ENCODE measurements around the gene VAT1L. TPM values are rescaled to one million over a fixed set of nuclear protein-coding genes. Genes with fewer than 3 reads are reported as not detected.
A peak's percentile ranks its signal among the peaks of the same experiment; 100 is the strongest.

The VAT1L gene
- total and polyA plus RNA-seq, 2 experiments from 2014 or later = 11.0 to 24.4 TPM

- H3K9me3 Mint-ChIP-seq = no peaks in the 10 kb centered on the region
- H4K20me1 ChIP-seq (replicated peaks; ENCODE audit: insufficient read depth) = no peaks in the 10 kb centered on the region
- H3K36me3 ChIP-seq (ENCODE audit: insufficient read depth) = no peaks in the 10 kb centered on the region
- H3K27me3 Mint-ChIP-seq (ENCODE audit: insufficient read depth, low read depth, poor library complexity) = peaks cover 6% of the 10 kb centered on the region
- peaks cover 5% of the 10 kb centered on the region; the same call in 1 of the 2 replicates for H3K9me2 ChIP-seq (ENCODE audit: insufficient read depth)
- H2AFZ ChIP-seq = no peak overlapping the region
- H3K27ac ChIP-seq (ENCODE audit: low read depth) = no peak overlapping the region
- no peak overlapping the region for H3K4me3 ChIP-seq
- peak overlapping the region; percentile 4; the same call in 1 of the 2 replicates for H3K4me2 ChIP-seq
- peaks cover 15% of the 10 kb centered on the region for H3K4me1 ChIP-seq (ENCODE audit: insufficient read depth)
- no peak overlapping the region for H3K4me3 Mint-ChIP-seq
- H3K36me3 Mint-ChIP-seq (ENCODE audit: low read depth) = no peaks in the 10 kb centered on the region
- H3K4me1 Mint-ChIP-seq = peaks cover 14% of the 10 kb centered on the region
- H3K27ac Mint-ChIP-seq = no peak overlapping the region
- no peaks in the 10 kb centered on the region for H3F3A ChIP-seq (replicated peaks; ENCODE audit: low read depth)
- DNase-seq (ENCODE audit: low spot score) (peak; percentile 17), ATAC-seq (peak; percentile 39; the same call in 2 of the 3 replicates)
- H3K79me2 ChIP-seq (replicated peaks; ENCODE audit: insufficient read depth) = no peaks in the 10 kb centered on the region
- TF ChIP-seq POLR2AphosphoS5 (IDR thresholded peaks at IDR 0.05; ENCODE audit: low read depth) = no peak
- TF ChIP-seq EZH2phosphoT487 (IDR thresholded peaks at IDR 0.05; ENCODE audit: unreplicated experiment) = no peak
- TF ChIP-seq EZH2 (IDR thresholded peaks at IDR 0.05; ENCODE audit: low read depth, unreplicated experiment) = no peak
- no peak for TF ChIP-seq ZNF462 (CRISPR knock-in tag; IDR thresholded peaks at IDR 0.05)
- TF ChIP-seq NANOG (IDR thresholded peaks at IDR 0.05; ENCODE audit: borderline replicate concordance) = no peak
- no peak for TF ChIP-seq CREB1 (CRISPR knock-in tag; IDR thresholded peaks at IDR 0.05; ENCODE audit: low read depth)
- TF ChIP-seq JUNB (IDR thresholded peaks at IDR 0.05; ENCODE audit: unreplicated experiment) = no peak
- H3K27me3 ChIP-seq (ENCODE audit: insufficient read depth) = no peaks in the 10 kb centered on the region
Measured at GRCh38 chr16:77949445-77949844, 161.1 kb downstream of the VAT1L start.

GRCh38 chr16:77951788-77952187 lies 163.4 kb downstream of the VAT1L start:
- peak; percentile 81 for ATAC-seq
- Mint-ChIP-seq H3K36me3 (ENCODE audit: low read depth) (no peaks in the 10 kb centered on the region), H3K4me1 (peaks cover 26% of the 10 kb centered on the region), H3K27me3 (ENCODE audit: insufficient read depth, low read depth, poor library complexity) (peaks cover 6% of the 10 kb centered on the region), H3K9me3 (no peaks in the 10 kb centered on the region), H3K4me3 (no peak overlapping the region), H3K27ac (no peak overlapping the region)
- Histone ChIP-seq H3K27me3 (ENCODE audit: insufficient read depth) (no peaks in the 10 kb centered on the region), H3F3A (replicated peaks; ENCODE audit: low read depth) (no peaks in the 10 kb centered on the region; the same call in 1 of the 2 replicates), H2AFZ (no peak overlapping the region), H3K27ac (ENCODE audit: low read depth) (no peak overlapping the region), H3K4me2 (no peak overlapping the region), H3K36me3 (ENCODE audit: insufficient read depth) (no peaks in the 10 kb centered on the region), H3K4me1 (ENCODE audit: insufficient read depth) (peaks cover 35% of the 10 kb centered on the region), H3K4me3 (no peak overlapping the region), H3K79me2 (replicated peaks; ENCODE audit: insufficient read depth) (no peaks in the 10 kb centered on the region), H3K9me2 (ENCODE audit: insufficient read depth) (peaks cover 5% of the 10 kb centered on the region; the same call in 1 of the 2 replicates), H4K20me1 (replicated peaks; ENCODE audit: insufficient read depth) (no peaks in the 10 kb centered on the region)
- DNase-seq (ENCODE audit: low spot score) = peak; percentile 91
- no peak for TF ChIP-seq ZNF114 (CRISPR knock-in tag; IDR thresholded peaks at IDR 0.05)

Measured in GM23338 (cell line).